CD4-positive, alpha-beta T cell treated with Interleukin-15 for 4 hours (primary cell): Measurements from ENCODE around the gene NRG3.
"Not testable (repeated sequence)": the region's sequence is repeated elsewhere in the genome, so short reads cannot be mapped to it uniquely, and the experiment has no call there.

Experiments
- DNase-seq: peaks from one replicate; pipeline ENCODE4 v3.0.0-alpha.2; 2020; ENCODE audit warnings: low spot score

Gene NRG3

GRCh38 chr10:82916941-82917340, 1041.9 kb downstream of the NRG3 start:
- DNase-seq = no peak

- DNase-seq = no peak
These were observed 1043.0 kb downstream of the NRG3 start for GRCh38 chr10:82918022-82918421.

- no peak for DNase-seq
These were observed 1047.1 kb downstream of the NRG3 start for GRCh38 chr10:82922046-82922445.

- DNase-seq = no peak
These were observed 1047.8 kb downstream of the NRG3 start for GRCh38 chr10:82922755-82923154.

GRCh38 chr10:82924711-82925110, 1049.7 kb downstream of the NRG3 start:
- DNase-seq = no peak

GRCh38 chr10:82925547-82925946, 1050.6 kb downstream of the NRG3 start:
- DNase-seq = no peak

- no peak for DNase-seq
These were observed 1057.5 kb downstream of the NRG3 start for GRCh38 chr10:82932451-82932850.

GRCh38 chr10:82934429-82934828, 1059.4 kb downstream of the NRG3 start:
- no peak for DNase-seq

- DNase-seq = no peak
These were observed 1060.0 kb downstream of the NRG3 start for GRCh38 chr10:82934947-82935346.

- no peak for DNase-seq
These were observed 1063.3 kb downstream of the NRG3 start for GRCh38 chr10:82938331-82938730.

- no peak for DNase-seq
These were observed 1067.5 kb downstream of the NRG3 start for GRCh38 chr10:82942286-82943099.

- no peak for DNase-seq
These were observed 1068.1 kb downstream of the NRG3 start for GRCh38 chr10:82943142-82943541.

GRCh38 chr10:82949816-82950575, 1075.0 kb downstream of the NRG3 start:
- no peak for DNase-seq

- no peak for DNase-seq
These were observed 1078.3 kb downstream of the NRG3 start for GRCh38 chr10:82953331-82953730.

- DNase-seq = no peak
These were observed 1078.9 kb downstream of the NRG3 start for GRCh38 chr10:82953909-82954308.

GRCh38 chr10:82960421-82961060, 1085.5 kb downstream of the NRG3 start:
- not testable (repeated sequence) for DNase-seq

GRCh38 chr10:82961864-82962263, 1086.9 kb downstream of the NRG3 start:
- no peak for DNase-seq

- no peak for DNase-seq
These were observed 1091.1 kb downstream of the NRG3 start for GRCh38 chr10:82966130-82966529.

GRCh38 chr10:82968533-82968932, 1093.5 kb downstream of the NRG3 start:
- DNase-seq = no peak

- no peak for DNase-seq
These were observed 1094.4 kb downstream of the NRG3 start for GRCh38 chr10:82969405-82969804.

GRCh38 chr10:82980321-82980720, 1105.3 kb downstream of the NRG3 start:
- DNase-seq = no peak

GRCh38 chr10:82981137-82981723, 1106.2 kb downstream of the NRG3 start:
- DNase-seq = no peak
